Mammary epithelial cell (primary cell): ENCODE measurements around the gene MFSD11.

Experiments
- EZH2 ChIP-seq: IDR thresholded peaks from 2 replicates; pipeline ENCODE4 v1.6.1; 2012; ENCODE audit warnings: low read length, inconsistent platforms, borderline replicate concordance
- TF ChIP-seq, protein P1 (sequence below), 2 donors: IDR thresholded peaks in 1 of 2; conservative IDR thresholded peaks in 1 of 2; 2 replicates each; pipeline ENCODE4 v1.5.1; 2011 to 2012; ENCODE audit warnings: inconsistent platforms in 2 of 2, low read length in 2 of 2, mild to moderate bottlenecking in 2 of 2, control low read depth in 1 of 2, low read depth in 1 of 2; ENCODE audit not compliant: insufficient read depth in 1 of 2; ENCODE audit errors: extremely low read depth in 1 of 2

DNA sequence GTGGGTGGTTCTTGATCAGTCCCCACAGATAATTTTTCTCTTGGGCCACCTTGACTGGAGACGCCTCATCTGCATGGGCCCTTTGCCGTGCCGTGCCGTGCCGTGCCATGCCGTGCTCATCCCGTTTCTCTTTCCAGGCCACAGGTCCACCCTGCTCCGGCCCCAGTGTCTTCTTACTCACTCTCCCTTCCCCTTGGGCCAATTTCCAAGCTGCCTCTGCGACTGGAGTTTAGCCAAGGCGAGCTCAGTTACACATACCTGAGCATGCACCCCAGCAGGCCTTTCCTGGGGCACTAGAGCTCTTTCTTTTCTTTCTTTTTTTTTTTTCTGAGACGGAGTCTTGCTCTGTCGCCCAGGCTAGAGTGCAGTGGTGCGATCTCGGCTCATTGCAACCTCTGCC is 89.8 kb downstream of the MFSD11 start:
- TF ChIP-seq, protein P1, sequence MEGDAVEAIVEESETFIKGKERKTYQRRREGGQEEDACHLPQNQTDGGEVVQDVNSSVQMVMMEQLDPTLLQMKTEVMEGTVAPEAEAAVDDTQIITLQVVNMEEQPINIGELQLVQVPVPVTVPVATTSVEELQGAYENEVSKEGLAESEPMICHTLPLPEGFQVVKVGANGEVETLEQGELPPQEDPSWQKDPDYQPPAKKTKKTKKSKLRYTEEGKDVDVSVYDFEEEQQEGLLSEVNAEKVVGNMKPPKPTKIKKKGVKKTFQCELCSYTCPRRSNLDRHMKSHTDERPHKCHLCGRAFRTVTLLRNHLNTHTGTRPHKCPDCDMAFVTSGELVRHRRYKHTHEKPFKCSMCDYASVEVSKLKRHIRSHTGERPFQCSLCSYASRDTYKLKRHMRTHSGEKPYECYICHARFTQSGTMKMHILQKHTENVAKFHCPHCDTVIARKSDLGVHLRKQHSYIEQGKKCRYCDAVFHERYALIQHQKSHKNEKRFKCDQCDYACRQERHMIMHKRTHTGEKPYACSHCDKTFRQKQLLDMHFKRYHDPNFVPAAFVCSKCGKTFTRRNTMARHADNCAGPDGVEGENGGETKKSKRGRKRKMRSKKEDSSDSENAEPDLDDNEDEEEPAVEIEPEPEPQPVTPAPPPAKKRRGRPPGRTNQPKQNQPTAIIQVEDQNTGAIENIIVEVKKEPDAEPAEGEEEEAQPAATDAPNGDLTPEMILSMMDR (conservative IDR thresholded peaks at IDR 0.05 in 1 of 2, IDR thresholded peaks at IDR 0.05 in 1 of 2; ENCODE audit: extremely low read depth in 1 of 2, insufficient read depth in 1 of 2, low read depth in 1 of 2, low read length in 2 of 2): no peak
- TF ChIP-seq EZH2: no peak
